GM06990 (cell line): ENCODE data around the gene NRARP.
A peak's percentile ranks its signal among the peaks of the same experiment; 100 is the strongest.

Source experiments
- DNase-seq: peaks from one replicate; pipeline ENCODE4 v3.0.0-alpha.2; 2011; ENCODE audit not compliant: insufficient read length; ENCODE audit errors: extremely low read depth
- H3K27me3 ChIP-seq: replicated peaks from 2 replicates; pipeline ENCODE4 v1.6.0; 2011; ENCODE audit warnings: low read length; ENCODE audit not compliant: control insufficient read depth, insufficient read depth
- H3K36me3 ChIP-seq: 2 replicates; pipeline ENCODE4 v1.5.1; 2011; ENCODE audit warnings: low read length; ENCODE audit not compliant: control insufficient read depth, insufficient read depth
- H3K4me3 ChIP-seq: replicated peaks from 2 replicates; pipeline ENCODE4 v1.5.1; 2011; ENCODE audit warnings: low read depth, mild to moderate bottlenecking, control low read depth, low read length
- CTCF ChIP-seq: IDR thresholded peaks from 2 replicates; pipeline ENCODE4 v1.5.1; 2011; ENCODE audit warnings: low read length, control low read depth, mild to moderate bottlenecking, inconsistent platforms; ENCODE audit not compliant: insufficient read depth, poor library complexity, severe bottlenecking

The NRARP gene

GRCh38 chr9:137277329-137278041 is 24.6 kb downstream of the NRARP start, which contains the start of gene TOR4A:
Gene TOR4A, plus strand, starts transcription at chr9:137277726. Its CDS starts 964 bp downstream, at chr9:137278690.
- TF ChIP-seq CTCF: peak; percentile 41
- Histone ChIP-seq H3K27me3 (no peaks in the 10 kb centered on the region), H3K4me3 (peak within 1 kb of the TSS; percentile 72), H3K36me3 (peaks cover 19% of the 10 kb centered on the region)
- peak; percentile 85 for DNase-seq

- H3K36me3 ChIP-seq: peaks cover 23% of the 10 kb centered on the region
- peak; percentile 48 for DNase-seq
- no peak for TF ChIP-seq CTCF
- no peaks in the 10 kb centered on the region for H3K27me3 ChIP-seq
- H3K4me3 ChIP-seq: peak overlapping the region; percentile 72
Observed at GRCh38 chr9:137276473-137277328, 25.4 kb downstream of the NRARP start.

- DNase-seq: peak; percentile 37
- Histone ChIP-seq H3K4me3 (no peak overlapping the region), H3K36me3 (peaks cover 24% of the 10 kb centered on the region), H3K27me3 (no peaks in the 10 kb centered on the region)
- no peak for TF ChIP-seq CTCF
Observed at GRCh38 chr9:137275588-137276472, 26.2 kb downstream of the NRARP start.

- TF ChIP-seq CTCF: no peak
- no peak for DNase-seq
- H3K36me3 ChIP-seq: peaks cover 22% of the 10 kb centered on the region
- H3K27me3 ChIP-seq: no peaks in the 10 kb centered on the region
- no peak overlapping the region for H3K4me3 ChIP-seq
Observed at GRCh38 chr9:137275203-137275587, 26.9 kb downstream of the NRARP start.

GRCh38 chr9:137273611-137274320 is 28.3 kb downstream of the NRARP start:
- DNase-seq: no peak

More at GRCh38 chr9:137273611-137274320, 28.3 kb downstream of the NRARP start:
- TF ChIP-seq CTCF: no peak
- Histone ChIP-seq H3K36me3 (peaks cover 18% of the 10 kb centered on the region), H3K4me3 (no peak overlapping the region), H3K27me3 (no peaks in the 10 kb centered on the region)
